Endothelial cell of umbilical vein (primary cell): Measurements from ENCODE around the gene UBE2S. TPM values are rescaled to one million over a fixed set of nuclear protein-coding genes. Genes with fewer than 3 reads are reported as not detected.

Experiments
- BruUV-seq: library from RNA; stranded (reverse); fragments of 400-500 nt; replicated peaks from 2 replicates; lab custom pipeline; 2021; lab: Mats Ljungman, UMichigan
- CTCF ChIA-PET: fragments of 300-600, 350-600 bp; sonication (Branson Sonifier 250); formaldehyde crosslinking; loops from one replicate; lab custom pipeline; 2021; ENCODE audit warnings: antibody characterized with exemption, inconsistent platforms; lab: Charles Lee
- POLR2A ChIA-PET: fragments of 300-600, 350-600 bp; sonication (Branson Sonifier 250); formaldehyde crosslinking; loops from one replicate; lab custom pipeline; 2021; ENCODE audit warnings: antibody characterized with exemption, inconsistent platforms; lab: Charles Lee
- DNase-seq: peaks from one replicate; pipeline ENCODE4 v3.0.0-alpha.2; 2011; ENCODE audit warnings: low read depth, low spot score
- FAIRE-seq: peaks from 2 replicates; lab custom pipeline; 2011; peaks lifted over from hg19 to GRCh38; lab: Jason Lieb, UNC
- H2AFZ ChIP-seq: 2 replicates; pipeline ENCODE4 v1.6.0; 2012; ENCODE audit warnings: low read depth, low read length, control low read depth, inconsistent platforms
- H3K27ac ChIP-seq: 2 replicates; pipeline ENCODE4 v1.5.1; 2011; ENCODE audit warnings: low read depth, mild to moderate bottlenecking, control low read depth, low read length, moderate library complexity; ENCODE audit not compliant: insufficient read depth
- H3K27me3 ChIP-seq, 2 experiments: 2 replicates each; pipeline versions ENCODE4 v1.6.0 to v1.6.1; 2011; ENCODE audit warnings: low read length in 2 of 2, mixed read lengths in 1 of 2; ENCODE audit not compliant: control insufficient read depth in 2 of 2, insufficient read depth in 2 of 2
- H3K36me3 ChIP-seq, 2 experiments: 2 replicates in 1 of 2; 3 replicates in 1 of 2; pipeline ENCODE4 v1.5.1; 2011; ENCODE audit warnings: low read length in 2 of 2, mild to moderate bottlenecking in 1 of 2, moderate library complexity in 1 of 2; ENCODE audit not compliant: control insufficient read depth in 2 of 2, insufficient read depth in 2 of 2; ENCODE audit errors: extremely low read depth in 1 of 2
- H3K4me1 ChIP-seq: 3 replicates; pipeline ENCODE4 v1.5.1; 2011; ENCODE audit warnings: mild to moderate bottlenecking, low read length; ENCODE audit not compliant: control insufficient read depth, insufficient read depth; ENCODE audit errors: extremely low read depth
- H3K4me2 ChIP-seq: 2 replicates; pipeline ENCODE4 v1.6.1; 2011; ENCODE audit warnings: low read length, control low read depth, mixed read lengths; ENCODE audit not compliant: insufficient read depth
- H3K4me3 ChIP-seq, 3 experiments: fragments of 200-600 bp in 1 of 3; sonication (generic), shearing (Covaris generic) in 1 of 3; replicated peaks in 1 of 3; 2 replicates each; pipeline ENCODE4 v1.5.1; 2011 to 2016; ENCODE audit warnings: control low read depth in 3 of 3, low read length in 3 of 3, mild to moderate bottlenecking in 2 of 3, inconsistent platforms in 1 of 3, low read depth in 1 of 3, moderate library complexity in 1 of 3; ENCODE audit not compliant: insufficient read depth in 1 of 3
- H3K79me2 ChIP-seq: 2 replicates; pipeline ENCODE4 v1.6.0; 2012; ENCODE audit warnings: low read length, inconsistent platforms; ENCODE audit not compliant: control insufficient read depth, insufficient read depth
- H3K9ac ChIP-seq: replicated peaks from 2 replicates; pipeline ENCODE3; 2011; ENCODE audit warnings: low read length, control low read depth; ENCODE audit not compliant: insufficient read depth; ENCODE audit errors: extremely low read depth
- H3K9me1 ChIP-seq: replicated peaks from 3 replicates; pipeline ENCODE4 v1.6.0; 2011; ENCODE audit warnings: mild to moderate bottlenecking, low read length; ENCODE audit not compliant: control insufficient read depth, insufficient read depth; ENCODE audit errors: extremely low read depth
- H3K9me3 ChIP-seq: replicated peaks from 2 replicates; pipeline ENCODE4 v1.5.1; 2012; ENCODE audit warnings: low read length, inconsistent platforms; ENCODE audit not compliant: control insufficient read depth, insufficient read depth
- H4K20me1 ChIP-seq: replicated peaks from 2 replicates; pipeline ENCODE3; 2011; ENCODE audit warnings: mild to moderate bottlenecking, low read length; ENCODE audit not compliant: control insufficient read depth, insufficient read depth; ENCODE audit errors: extremely low read depth
- EZH2 ChIP-seq: IDR thresholded peaks from 2 replicates; pipeline ENCODE4 v1.6.1; 2012; ENCODE audit warnings: borderline replicate concordance, low read depth, mild to moderate bottlenecking, moderate library complexity, low read length, inconsistent platforms; ENCODE audit not compliant: severe bottlenecking
- FOS ChIP-seq: IDR thresholded peaks from 2 replicates; pipeline ENCODE4 v1.6.1; 2011; ENCODE audit warnings: mild to moderate bottlenecking, low read length, moderate library complexity, borderline replicate concordance; ENCODE audit not compliant: insufficient read depth
- JUN ChIP-seq: IDR thresholded peaks from 2 replicates; pipeline ENCODE4 v1.6.1; 2011; ENCODE audit warnings: borderline replicate concordance, low read depth; ENCODE audit not compliant: insufficient read length, insufficient read depth
- MYC ChIP-seq: IDR thresholded peaks from one replicate; pipeline ENCODE4 v1.6.1; 2011; ENCODE audit warnings: mild to moderate bottlenecking, low read depth, low read length
- POLR2A ChIP-seq: IDR thresholded peaks from 2 replicates; pipeline ENCODE4 v1.6.1; 2012; ENCODE audit warnings: low read depth, mild to moderate bottlenecking, control low read depth, low read length
- POLR2AphosphoS5 ChIP-seq: IDR thresholded peaks from 2 replicates; pipeline ENCODE4 v1.6.1; 2012; ENCODE audit warnings: low read depth, mild to moderate bottlenecking, control low read depth, low read length, moderate library complexity; ENCODE audit not compliant: insufficient read depth
- dilution Hi-C: fragments of 300-500 bp; cut with MboI; formaldehyde crosslinking; loops from one replicate; pipeline ENCODE4 v1.15.0; 2019; ENCODE audit warnings: low sequenced_read_pairs; ENCODE audit not compliant: extremely low pct_ligation_motif_present
- intact Hi-C: fragments of 100-400 bp; cut with micrococcal nuclease; formaldehyde crosslinking; loops from one replicate; pipeline ENCODE4 v1.10.0; 2022
- polyA plus RNA-seq, 4 experiments: library from polyadenylated mRNA; depleted of rRNA in 3 of 4; stranded (reverse) in 3 of 4; unstranded in 1 of 4; fragments of >200 nt; gene quantifications; 2 replicates each; pipeline versions ENCODE4 v1.2.1 to v1.2.3, GENCODE V29; 2011 to 2012; ENCODE audit warnings: missing spikeins in 1 of 4
- total RNA-seq: library from RNA; stranded (reverse); gene quantifications from 2 replicates; pipeline ENCODE4 v1.2.3, GENCODE V29; 2021
- TF ChIP-seq, protein P1 (sequence below): IDR thresholded peaks from 2 replicates; pipeline ENCODE4 v1.6.1; 2011; ENCODE audit not compliant: insufficient read depth, insufficient read length

The UBE2S gene
- total and polyA plus RNA-seq, 2 donors (not counting 3 experiments of a cell fraction or from before 2014, with no cell fraction given) = 183 to 257 TPM

DNA sequence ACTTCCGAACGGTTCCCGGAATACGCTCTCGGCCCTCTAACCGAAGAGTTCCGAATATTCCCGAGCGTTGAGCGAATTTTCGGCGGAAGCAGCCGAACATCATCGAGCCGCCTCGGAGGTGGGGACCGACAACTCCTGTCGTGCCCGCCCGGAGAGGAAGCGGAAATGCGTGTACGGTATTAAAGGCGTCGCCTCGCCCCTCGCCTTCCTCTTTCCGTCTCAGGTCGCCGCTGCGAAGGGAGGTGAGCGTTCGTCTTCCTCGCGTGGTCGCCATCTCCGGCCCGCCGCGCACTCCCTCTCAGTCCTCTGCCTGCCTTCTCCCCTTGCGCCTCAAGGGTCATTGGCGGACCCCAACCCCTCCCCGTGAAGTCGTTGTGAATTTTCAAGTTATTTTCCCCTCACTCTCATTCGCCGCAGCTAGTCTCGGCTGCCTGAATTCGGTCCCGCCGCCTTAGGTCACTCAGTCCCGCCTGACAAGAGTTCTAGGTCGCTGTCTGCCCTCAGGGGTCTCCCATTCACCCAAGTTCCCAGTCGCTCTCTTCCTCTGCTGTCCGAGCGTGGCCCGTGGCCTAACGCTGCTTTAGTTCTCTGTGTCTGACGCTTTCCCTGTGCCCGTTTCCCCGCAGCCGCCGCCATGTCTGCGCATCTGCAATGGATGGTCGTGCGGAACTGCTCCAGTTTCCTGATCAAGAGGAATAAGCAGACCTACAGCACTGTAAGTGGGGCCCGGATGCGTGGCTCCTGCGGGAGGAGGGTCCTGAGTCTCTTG lies 21.7 kb downstream of the UBE2S start, which contains the start of gene RPL28:
Gene RPL28, plus strand, starts transcription at position 209 of the 769 bp plus-strand sequence. Its CDS starts 426 bp downstream, at position 635.
- Histone ChIP-seq H3K9ac (peak within 1 kb of the TSS; percentile 81), H3K9me3 (no peaks in the 10 kb centered on the region), H3K27me3 (no peaks in the 10 kb centered on the region), H4K20me1 (peaks cover 4% of the 10 kb centered on the region), H3K79me2 (peaks cover 41% of the 10 kb centered on the region), H3K4me2 (peak within 1 kb of the TSS; percentile 96), H3K27ac (peak within 1 kb of the TSS; percentile 75), H3K9me1 (no peaks in the 10 kb centered on the region), H3K4me1 (peaks cover 31% of the 10 kb centered on the region), H2AFZ (peak within 1 kb of the TSS; percentile 90), H3K36me3 (peaks cover 14 to 30% of the 10 kb centered on the region in 2 experiments), H3K4me3 (peak within 1 kb of the TSS; percentile 33 to 69 (median 67))
- intact Hi-C loops (loop anchor here (1.0 to 10.0 kb wide), 7 partner anchors 22 to 241 kb away; partner anchors contain the start of genes ISOC2, KMT5C, TNNT1 and ZNF524), dilution Hi-C loops (no loop called here)
- peak; percentile 100 for FAIRE-seq
- ChIA-PET CTCF (interaction anchor here (2.9 kb wide), 1 partner anchor 84 kb away, joined by 10 read pairs; no protein-coding TSS in a partner anchor), POLR2A (interaction anchor here (0.9 kb wide), 1 partner anchor 20 kb away, joined by 3 read pairs; no protein-coding TSS in a partner anchor)
- TF ChIP-seq POLR2A (peak; percentile 100), EZH2 (no peak), JUN (no peak), POLR2AphosphoS5 (peak; percentile 100), MYC (peak; percentile 66), FOS (no peak)
- TF ChIP-seq, protein P1, sequence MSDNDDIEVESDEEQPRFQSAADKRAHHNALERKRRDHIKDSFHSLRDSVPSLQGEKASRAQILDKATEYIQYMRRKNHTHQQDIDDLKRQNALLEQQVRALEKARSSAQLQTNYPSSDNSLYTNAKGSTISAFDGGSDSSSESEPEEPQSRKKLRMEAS = peak; percentile 56
- peak; percentile 99 for DNase-seq
- TSS peak; percentile 71 for BruUV-seq
